ENCODE data around the gene ZIC3. TPM values are rescaled to one million over a fixed set of nuclear protein-coding genes. Genes with fewer than 3 reads are reported as not detected.
A peak's percentile ranks its signal among the peaks of the same experiment; 100 is the strongest.

The ZIC3 gene
- total RNA-seq, 1 experiment from 2014 or later = 8.9 TPM

DNA sequence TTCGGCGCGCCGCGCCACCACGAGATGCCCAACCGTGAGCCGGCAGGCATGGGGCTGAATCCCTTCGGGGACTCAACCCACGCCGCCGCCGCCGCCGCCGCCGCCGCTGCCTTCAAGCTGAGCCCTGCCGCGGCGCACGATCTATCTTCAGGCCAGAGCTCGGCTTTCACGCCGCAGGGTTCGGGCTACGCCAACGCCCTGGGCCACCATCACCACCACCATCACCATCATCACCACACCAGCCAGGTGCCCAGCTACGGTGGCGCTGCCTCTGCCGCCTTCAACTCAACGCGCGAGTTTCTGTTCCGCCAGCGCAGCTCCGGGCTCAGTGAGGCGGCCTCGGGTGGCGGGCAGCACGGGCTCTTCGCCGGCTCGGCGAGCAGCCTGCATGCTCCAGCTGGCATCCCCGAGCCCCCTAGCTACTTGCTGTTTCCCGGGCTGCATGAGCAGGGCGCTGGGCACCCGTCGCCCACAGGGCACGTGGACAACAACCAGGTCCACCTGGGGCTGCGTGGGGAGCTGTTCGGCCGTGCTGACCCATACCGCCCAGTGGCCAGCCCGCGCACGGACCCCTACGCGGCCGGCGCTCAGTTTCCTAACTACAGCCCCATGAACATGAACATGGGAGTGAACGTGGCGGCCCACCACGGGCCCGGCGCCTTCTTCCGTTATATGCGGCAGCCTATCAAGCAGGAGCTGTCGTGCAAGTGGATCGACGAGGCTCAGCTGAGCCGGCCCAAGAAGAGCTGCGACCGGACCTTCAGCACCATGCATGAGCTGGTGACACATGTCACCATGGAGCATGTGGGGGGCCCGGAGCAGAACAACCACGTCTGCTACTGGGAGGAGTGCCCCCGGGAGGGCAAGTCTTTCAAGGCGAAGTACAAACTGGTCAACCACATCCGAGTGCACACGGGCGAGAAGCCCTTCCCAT, 1.1 kb downstream of the ZIC3 start:
- intact Hi-C loops (cut with micrococcal nuclease; ENCODE audit: unreplicated experiment) = loop anchor here (5.0 kb wide), 1 partner anchor 140 kb away; no protein-coding TSS in a partner anchor
- no peak for DNase-seq (ENCODE audit: low spot score)
- peaks cover 10% of the 10 kb centered on the region for H3K36me3 ChIP-seq (ENCODE audit: insufficient read depth, low read length, poor library complexity, severe bottlenecking)
- TF ChIP-seq, protein P1, sequence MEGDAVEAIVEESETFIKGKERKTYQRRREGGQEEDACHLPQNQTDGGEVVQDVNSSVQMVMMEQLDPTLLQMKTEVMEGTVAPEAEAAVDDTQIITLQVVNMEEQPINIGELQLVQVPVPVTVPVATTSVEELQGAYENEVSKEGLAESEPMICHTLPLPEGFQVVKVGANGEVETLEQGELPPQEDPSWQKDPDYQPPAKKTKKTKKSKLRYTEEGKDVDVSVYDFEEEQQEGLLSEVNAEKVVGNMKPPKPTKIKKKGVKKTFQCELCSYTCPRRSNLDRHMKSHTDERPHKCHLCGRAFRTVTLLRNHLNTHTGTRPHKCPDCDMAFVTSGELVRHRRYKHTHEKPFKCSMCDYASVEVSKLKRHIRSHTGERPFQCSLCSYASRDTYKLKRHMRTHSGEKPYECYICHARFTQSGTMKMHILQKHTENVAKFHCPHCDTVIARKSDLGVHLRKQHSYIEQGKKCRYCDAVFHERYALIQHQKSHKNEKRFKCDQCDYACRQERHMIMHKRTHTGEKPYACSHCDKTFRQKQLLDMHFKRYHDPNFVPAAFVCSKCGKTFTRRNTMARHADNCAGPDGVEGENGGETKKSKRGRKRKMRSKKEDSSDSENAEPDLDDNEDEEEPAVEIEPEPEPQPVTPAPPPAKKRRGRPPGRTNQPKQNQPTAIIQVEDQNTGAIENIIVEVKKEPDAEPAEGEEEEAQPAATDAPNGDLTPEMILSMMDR (conservative IDR thresholded peaks at IDR 0.05; ENCODE audit: low read depth, low read length) = no peak
- TF ChIP-seq EZH2 (IDR thresholded peaks at IDR 0.05; ENCODE audit: borderline replicate concordance, low read depth, low read length, poor library complexity, severe bottlenecking) = no peak
- BruUV-seq (replicated peaks) = no TSS peak
- peak overlapping the region; percentile 64 for H3K27ac ChIP-seq (ENCODE audit: low read depth, low read length, poor library complexity, severe bottlenecking)
- ChIA-PET CTCF (no interaction called here), POLR2A (ENCODE audit: low non-redundant PET) (no interaction called here)
- peaks cover 25% of the 10 kb centered on the region for H3K4me1 ChIP-seq (ENCODE audit: insufficient read depth, low read length, poor library complexity, severe bottlenecking)
- peak overlapping the region; percentile 58 for H3K4me3 ChIP-seq (ENCODE audit: low read depth, low read length, poor library complexity, severe bottlenecking)
- no peaks in the 10 kb centered on the region for H3K27me3 ChIP-seq (replicated peaks; ENCODE audit: insufficient read depth, low read depth, low read length, poor library complexity)
- no peaks in the 10 kb centered on the region for H3K9me3 ChIP-seq (ENCODE audit: low read depth, low read length, poor library complexity, severe bottlenecking)

DNA sequence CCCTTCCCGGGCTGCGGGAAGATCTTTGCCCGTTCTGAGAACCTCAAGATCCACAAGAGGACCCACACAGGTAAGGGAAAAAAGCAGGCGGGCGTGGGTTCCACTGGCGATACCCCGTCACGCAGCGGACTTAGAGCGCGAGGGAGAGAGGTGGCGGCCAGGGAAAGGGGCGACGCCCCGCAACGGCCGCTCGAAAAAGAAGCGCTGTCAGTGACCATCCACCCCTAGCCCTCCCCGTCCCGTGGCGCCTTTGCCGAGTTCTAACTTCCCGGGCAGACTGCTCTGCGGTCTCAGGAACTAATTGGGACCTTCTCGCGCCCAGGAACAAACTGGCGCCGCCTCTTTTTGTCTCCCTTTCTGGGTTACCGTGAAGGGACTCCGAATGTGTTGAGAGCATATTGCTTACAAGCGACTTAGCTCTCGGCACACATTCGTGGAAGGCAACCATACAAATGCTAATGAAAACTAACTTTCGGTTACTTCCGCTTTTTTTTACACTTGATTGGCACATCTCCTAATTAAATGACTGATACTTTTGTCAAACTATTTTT, 1.8 kb downstream of the ZIC3 start:
- TF ChIP-seq, protein P1 (conservative IDR thresholded peaks at IDR 0.05; ENCODE audit: low read depth, low read length) = no peak
- no peak for TF ChIP-seq EZH2 (IDR thresholded peaks at IDR 0.05; ENCODE audit: borderline replicate concordance, low read depth, low read length, poor library complexity, severe bottlenecking)
- BruUV-seq (replicated peaks) = no TSS peak
- Histone ChIP-seq H3K27me3 (replicated peaks; ENCODE audit: insufficient read depth, low read depth, low read length, poor library complexity) (no peaks in the 10 kb centered on the region), H3K27ac (ENCODE audit: low read depth, low read length, poor library complexity, severe bottlenecking) (peak overlapping the region; percentile 64), H3K36me3 (ENCODE audit: insufficient read depth, low read length, poor library complexity, severe bottlenecking) (peaks cover 10% of the 10 kb centered on the region), H3K9me3 (ENCODE audit: low read depth, low read length, poor library complexity, severe bottlenecking) (no peaks in the 10 kb centered on the region), H3K4me1 (ENCODE audit: insufficient read depth, low read length, poor library complexity, severe bottlenecking) (peaks cover 20% of the 10 kb centered on the region), H3K4me3 (ENCODE audit: low read depth, low read length, poor library complexity, severe bottlenecking) (peak overlapping the region; percentile 58)
- peak; percentile 58 for DNase-seq (ENCODE audit: low spot score)
- POLR2A ChIA-PET (ENCODE audit: low non-redundant PET) = no interaction called here
- CTCF ChIA-PET = no interaction called here
- intact Hi-C loops (cut with micrococcal nuclease; ENCODE audit: unreplicated experiment) = loop anchor here (5.0 kb wide), 1 partner anchor 140 kb away; no protein-coding TSS in a partner anchor

DNA sequence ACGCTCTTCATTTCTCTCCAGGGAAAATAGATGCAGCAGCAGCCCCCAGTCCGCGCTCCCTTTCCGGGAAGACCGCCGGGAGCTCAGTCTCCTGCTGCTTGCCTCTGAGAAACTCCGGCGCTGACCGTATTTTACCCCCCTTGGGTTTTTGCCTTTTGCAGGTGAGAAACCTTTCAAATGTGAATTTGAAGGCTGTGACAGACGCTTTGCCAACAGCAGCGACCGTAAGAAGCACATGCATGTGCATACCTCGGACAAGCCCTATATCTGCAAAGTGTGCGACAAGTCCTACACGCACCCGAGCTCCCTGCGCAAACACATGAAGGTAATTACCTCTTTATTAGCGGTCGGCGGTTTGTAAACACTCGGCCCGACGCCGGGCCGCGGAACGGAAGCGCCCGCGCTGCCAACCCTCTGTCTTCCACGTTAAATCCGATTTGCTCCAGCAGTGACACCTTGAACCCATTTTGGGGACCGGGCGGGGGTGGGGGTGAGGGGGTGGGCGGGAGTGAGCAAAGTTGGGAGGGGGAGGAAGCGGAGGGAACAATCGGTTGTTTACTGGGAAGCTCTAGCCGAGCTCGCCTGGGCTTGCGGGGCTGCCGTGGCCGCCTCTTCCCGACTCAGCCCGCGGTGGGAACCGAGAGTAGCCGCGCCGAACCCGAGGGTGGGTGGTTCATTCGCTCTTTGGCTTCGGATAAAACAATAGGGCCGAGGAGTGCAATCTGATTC, 3.0 kb downstream of the ZIC3 start:
- CTCF ChIA-PET = no interaction called here
- intact Hi-C loops (cut with micrococcal nuclease; ENCODE audit: unreplicated experiment) = loop anchor here (5.0 kb wide), 1 partner anchor 142 kb away; no protein-coding TSS in a partner anchor

More for the DNA sequence above, 3.0 kb downstream of the ZIC3 start:
- TF ChIP-seq, protein P1 (conservative IDR thresholded peaks at IDR 0.05; ENCODE audit: low read depth, low read length) = no peak
- no peak for TF ChIP-seq EZH2 (IDR thresholded peaks at IDR 0.05; ENCODE audit: borderline replicate concordance, low read depth, low read length, poor library complexity, severe bottlenecking)
- H3K4me1 ChIP-seq (ENCODE audit: insufficient read depth, low read length, poor library complexity, severe bottlenecking) = peaks cover 13% of the 10 kb centered on the region
- H3K27me3 ChIP-seq (replicated peaks; ENCODE audit: insufficient read depth, low read depth, low read length, poor library complexity) = no peaks in the 10 kb centered on the region
- DNase-seq (ENCODE audit: low spot score) = no peak
- H3K4me3 ChIP-seq (ENCODE audit: low read depth, low read length, poor library complexity, severe bottlenecking) = peak overlapping the region; percentile 58
- no peaks in the 10 kb centered on the region for H3K9me3 ChIP-seq (ENCODE audit: low read depth, low read length, poor library complexity, severe bottlenecking)
- peaks cover 10% of the 10 kb centered on the region for H3K36me3 ChIP-seq (ENCODE audit: insufficient read depth, low read length, poor library complexity, severe bottlenecking)
- BruUV-seq (replicated peaks) = TSS peak; percentile 28
- no peak overlapping the region for H3K27ac ChIP-seq (ENCODE audit: low read depth, low read length, poor library complexity, severe bottlenecking)
- POLR2A ChIA-PET (ENCODE audit: low non-redundant PET) = no interaction called here
